CD1c-positive myeloid dendritic cell (primary cell): Measurements from ENCODE around the gene PARP2.
"Not testable (repeated sequence)": the region's sequence is repeated elsewhere in the genome, so short reads cannot be mapped to it uniquely, and the experiment has no call there.

ENCODE experiments used
- DNase-seq: peaks from one replicate; pipeline ENCODE4 v3.0.0-alpha.2; 2016; ENCODE audit errors: extremely low spot score

PARP2 gene, protein sequence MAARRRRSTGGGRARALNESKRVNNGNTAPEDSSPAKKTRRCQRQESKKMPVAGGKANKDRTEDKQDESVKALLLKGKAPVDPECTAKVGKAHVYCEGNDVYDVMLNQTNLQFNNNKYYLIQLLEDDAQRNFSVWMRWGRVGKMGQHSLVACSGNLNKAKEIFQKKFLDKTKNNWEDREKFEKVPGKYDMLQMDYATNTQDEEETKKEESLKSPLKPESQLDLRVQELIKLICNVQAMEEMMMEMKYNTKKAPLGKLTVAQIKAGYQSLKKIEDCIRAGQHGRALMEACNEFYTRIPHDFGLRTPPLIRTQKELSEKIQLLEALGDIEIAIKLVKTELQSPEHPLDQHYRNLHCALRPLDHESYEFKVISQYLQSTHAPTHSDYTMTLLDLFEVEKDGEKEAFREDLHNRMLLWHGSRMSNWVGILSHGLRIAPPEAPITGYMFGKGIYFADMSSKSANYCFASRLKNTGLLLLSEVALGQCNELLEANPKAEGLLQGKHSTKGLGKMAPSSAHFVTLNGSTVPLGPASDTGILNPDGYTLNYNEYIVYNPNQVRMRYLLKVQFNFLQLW

DNA sequence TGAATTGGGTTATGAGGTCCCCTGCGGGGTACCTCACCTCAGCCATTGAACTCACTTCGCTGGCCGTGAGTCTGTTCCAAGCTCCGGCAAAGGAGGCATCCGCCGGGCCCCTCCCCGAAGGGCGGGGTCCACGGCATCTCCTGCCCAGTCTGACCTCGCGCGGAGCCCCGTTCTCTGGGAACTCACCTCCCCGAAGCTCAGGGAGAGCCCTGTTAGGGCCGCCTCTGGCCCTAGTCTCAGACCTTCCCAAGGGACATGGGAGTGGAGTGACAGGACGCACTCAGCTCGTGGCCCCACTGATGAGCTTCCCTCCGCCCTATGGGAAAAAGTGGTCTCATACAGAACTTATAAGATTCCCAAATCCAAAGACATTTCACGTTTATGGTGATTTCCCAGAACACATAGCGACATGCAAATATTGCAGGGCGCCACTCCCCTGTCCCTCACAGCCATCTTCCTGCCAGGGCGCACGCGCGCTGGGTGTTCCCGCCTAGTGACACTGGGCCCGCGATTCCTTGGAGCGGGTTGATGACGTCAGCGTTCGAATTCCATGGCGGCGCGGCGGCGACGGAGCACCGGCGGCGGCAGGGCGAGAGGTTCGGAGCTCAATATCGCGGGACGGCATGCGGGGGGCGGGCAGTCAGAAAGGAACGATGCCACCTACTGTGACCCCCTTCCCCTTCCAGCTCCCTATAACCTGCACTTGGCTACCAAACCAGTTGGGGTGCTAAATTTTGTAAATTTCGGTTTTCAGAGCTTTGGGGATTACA, at the start of gene PARP2:
TSS of gene PARP2 (plus strand) at position 544 of the 770 bp plus-strand sequence. CDS start at position 551, 7 bp downstream.
- DNase-seq, result peak; percentile 99

DNA sequence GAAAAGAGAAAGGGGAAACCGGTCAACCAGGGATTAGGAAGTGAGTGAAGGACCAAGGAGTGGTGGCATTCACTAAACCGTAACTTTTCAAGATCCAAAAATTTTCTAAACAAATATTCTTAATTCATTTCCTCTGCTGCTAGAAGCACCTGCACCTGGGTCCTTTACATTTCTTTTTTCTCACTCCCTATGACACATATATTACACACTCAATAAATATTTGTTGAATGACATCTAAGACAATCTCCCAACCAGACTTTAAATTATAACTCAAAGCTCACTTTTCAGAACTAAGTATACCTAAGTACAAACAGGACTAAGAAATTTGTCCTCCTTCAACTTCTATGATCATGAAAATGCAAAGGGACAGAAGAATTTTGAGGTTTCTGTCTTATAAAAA, 48.8 kb upstream of the PARP2 start:
- no peak for DNase-seq

DNA sequence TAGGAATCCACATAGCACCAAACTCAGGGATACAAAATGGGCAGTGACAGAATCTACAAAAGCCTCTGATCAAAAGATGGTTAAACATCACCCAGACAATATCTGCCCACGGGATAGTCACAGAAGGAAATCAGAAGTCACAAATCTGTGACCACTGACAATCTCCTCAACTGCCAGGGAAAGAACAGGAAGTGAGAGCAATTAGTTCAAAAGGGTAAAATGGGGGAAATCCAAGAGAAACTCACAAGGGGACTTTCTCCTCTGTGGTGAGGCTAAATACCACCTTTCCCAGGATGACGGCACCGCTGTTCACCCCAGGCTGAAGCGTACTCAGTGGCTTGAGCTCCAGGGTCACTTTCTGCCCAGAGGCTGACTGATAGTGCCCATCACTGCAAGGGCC, 48.4 kb upstream of the PARP2 start:
- peak; percentile 67 for DNase-seq

DNA sequence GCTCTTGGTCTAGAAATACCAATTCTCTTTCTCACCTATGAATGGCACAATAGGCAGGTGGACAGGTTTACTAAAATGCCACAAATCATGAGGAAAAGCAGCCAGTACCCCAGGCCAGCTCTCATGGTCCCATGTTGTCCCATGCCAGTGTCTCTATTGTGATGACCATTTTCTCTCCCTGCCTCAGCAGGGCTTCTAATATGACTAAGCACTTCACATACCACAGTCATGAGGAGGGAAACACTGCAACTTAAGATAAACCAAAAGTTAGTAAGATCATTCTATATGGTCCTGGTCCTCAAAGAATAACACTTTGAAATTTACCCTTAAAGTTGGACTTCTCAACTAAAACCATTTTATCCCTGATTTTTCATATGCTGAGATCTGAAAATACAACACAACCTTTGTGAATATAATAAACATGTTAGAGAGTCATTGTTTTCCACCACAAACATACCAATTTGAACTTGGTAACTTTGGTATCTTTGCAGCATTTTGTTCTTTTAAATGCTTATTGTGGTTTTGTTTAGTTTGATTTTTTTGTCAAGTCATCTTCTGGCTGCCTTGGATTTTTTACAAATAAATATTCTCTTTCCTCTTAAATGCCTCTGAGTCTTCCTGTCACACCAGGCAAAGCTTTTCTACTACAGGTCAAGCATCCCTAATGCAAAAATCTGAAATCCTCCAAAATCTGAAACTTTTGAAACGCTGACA, 41.2 kb upstream of the PARP2 start:
- no peak for DNase-seq

DNA sequence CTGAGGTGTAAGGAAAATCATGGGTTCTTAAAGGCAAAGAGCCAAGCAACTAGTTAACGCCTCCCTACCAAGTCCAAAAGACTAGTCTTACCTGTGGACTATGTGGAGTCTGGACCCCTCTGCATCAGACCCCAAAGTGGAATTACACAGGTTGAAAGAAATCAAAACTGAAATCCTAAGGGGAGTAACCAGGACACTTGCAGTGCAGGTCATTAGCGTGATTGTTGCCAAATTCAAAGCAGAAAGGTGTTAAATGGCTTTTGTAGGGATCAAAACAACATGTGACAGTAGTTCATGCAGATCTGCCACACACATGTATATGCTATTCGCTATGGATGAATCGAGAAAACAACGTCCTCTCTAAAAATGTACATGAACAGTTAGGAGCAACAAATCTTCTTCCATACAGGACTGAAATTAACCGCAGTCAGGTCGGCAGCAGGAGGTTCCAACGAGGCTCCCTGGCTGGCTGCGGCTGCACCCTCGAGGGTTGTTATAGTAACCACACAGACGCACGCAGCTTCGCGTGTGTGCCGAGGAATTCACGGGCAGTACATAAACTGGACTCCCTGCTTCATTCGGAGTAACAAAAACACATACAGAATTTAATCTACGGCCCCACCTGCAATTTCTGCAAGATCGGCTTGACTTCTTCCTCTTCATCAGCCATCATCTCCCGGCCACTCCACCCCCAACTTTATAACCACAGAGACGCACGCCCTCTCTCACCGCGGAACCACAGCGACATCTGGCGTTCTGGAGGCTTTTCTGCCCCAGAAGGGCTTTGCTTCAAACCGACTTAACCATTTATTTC, 38.0 kb upstream of the PARP2 start, which contains the start of gene TTC5:
TSS of gene TTC5 (minus strand) at position 687 of the 814 bp plus-strand sequence. CDS start at position 673, 14 bp downstream.
- DNase-seq, result peak; percentile 94

DNA sequence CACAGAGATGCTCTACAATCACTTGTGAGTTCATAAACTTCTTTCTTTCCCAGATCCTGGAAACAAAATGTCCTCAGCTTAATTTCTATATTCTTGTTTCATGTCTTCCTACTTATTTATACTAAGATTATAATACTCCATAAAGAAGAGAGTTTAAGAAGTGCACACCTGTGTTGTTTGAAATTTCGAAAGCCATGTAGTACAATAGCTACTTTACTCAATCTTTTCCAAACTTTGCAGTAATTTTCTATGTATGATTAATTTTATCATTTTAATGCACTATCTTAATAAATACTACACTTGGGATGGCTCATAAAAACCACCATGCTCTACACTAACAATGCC, 37.4 kb upstream of the PARP2 start:
- DNase-seq, result no peak

DNA sequence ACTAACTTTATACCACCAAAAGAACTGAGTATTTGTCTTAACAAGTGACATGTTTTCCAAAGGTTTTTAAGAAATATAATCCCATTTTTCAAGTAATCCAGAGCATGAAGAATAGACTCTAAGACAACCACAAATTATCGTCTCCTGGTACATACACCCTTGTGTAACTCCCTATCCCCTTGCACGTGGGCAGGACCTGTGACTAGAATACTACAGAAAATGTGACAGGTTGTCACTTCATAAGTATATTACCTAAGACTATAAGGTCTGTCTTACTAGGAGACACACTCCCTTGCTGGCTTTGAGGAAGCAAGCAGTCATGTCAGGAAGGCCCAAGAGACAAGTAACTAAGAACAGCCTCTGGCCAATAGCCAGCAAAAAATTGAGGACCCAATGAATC, 29.4 kb upstream of the PARP2 start:
- DNase-seq, result no peak

DNA sequence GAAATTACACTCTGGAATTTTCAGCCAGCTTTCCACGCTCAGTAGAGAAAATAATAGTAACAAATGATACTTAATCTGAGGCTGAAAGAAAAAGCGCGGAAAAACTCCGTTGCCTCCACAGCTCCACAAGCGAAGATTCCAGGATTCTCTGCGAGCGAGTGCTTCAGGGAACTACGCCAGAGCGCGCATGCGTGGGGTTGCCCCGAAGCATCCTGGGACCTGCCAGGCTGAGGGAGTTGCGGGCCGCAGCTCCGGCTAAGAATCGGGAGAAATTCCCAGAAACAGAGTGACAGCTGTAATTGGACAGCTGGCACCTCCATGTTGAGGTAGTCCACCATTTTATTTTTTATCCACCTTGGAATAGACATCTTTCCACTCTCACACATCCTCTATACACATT, 25.7 kb upstream of the PARP2 start:
- no peak for DNase-seq

DNA sequence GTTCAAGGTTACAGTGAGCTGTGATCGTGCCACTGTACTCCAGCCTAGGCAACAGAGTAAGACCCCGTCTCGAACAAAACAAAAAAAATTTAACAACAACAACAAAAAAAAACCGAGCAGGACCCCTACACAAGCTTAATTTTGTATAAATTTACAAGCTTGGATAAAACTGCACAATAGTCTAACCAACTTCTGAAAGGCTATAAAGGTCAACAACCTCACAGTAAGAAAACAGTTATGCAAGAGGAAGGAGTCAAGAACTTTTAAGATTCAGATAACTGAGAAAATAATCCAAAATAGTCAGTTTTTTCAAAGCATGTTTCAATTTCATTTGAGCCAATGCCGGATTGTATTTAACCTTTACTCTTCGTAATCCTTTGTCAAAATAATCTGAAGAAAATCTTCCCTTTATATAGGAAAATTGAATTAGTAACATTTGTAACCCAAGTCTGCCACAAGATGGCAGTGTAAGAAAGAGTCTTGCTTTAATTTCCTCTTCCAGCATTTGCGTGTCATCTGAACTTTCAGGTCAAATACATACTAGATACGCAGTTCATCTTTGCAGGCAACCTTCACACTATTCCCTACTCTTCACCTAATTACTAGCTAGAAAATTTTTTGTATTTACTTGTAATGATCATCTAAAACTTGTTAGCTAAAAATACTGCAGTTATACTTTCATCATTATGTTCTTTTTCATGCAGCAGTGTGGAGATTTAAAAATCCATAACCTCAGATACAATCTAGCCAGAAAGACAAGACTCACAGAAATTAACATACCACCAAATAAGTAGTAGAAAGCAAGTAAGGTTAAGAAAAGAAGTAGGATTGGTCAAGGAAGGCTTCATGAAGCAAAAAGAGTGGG, 16.2 kb upstream of the PARP2 start:
- peak; percentile 84 for DNase-seq

DNA sequence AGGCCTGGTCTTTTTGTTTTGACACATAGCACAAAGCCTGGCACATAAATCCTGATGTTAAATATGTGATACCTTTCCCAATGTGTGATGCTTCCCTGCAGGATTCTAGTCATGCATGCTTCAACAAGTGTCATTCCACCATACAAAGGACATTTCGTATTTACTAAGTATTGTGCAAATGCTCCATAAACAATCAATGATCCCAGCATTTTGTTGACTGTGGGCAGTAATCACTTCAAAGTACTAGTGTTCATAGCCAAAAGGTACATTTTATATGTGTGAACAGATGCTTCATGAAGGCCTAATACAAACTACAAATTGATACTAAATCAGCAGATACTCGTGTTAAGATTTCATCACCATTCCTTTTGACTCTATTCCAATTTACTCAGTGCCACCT, 14.7 kb upstream of the PARP2 start:
- DNase-seq, result no peak

DNA sequence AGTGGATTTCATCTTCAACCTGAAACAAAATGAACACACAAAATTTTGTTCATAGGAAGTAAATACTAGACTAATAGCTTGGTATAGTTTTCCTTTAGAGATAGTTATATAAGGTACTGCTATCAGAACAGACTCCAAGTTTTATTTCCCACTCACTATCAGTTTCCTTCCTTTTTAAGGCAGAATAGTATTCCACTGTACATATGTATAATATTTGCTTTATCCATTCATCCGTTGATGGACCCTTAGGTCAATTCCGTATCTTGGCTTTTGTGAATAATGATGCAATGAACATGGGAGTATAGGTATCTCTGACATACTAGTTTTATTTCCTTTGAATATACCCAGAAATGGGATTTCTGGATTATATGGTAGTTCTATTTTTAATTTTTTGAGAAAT, 14.1 kb upstream of the PARP2 start:
- no peak for DNase-seq

DNA sequence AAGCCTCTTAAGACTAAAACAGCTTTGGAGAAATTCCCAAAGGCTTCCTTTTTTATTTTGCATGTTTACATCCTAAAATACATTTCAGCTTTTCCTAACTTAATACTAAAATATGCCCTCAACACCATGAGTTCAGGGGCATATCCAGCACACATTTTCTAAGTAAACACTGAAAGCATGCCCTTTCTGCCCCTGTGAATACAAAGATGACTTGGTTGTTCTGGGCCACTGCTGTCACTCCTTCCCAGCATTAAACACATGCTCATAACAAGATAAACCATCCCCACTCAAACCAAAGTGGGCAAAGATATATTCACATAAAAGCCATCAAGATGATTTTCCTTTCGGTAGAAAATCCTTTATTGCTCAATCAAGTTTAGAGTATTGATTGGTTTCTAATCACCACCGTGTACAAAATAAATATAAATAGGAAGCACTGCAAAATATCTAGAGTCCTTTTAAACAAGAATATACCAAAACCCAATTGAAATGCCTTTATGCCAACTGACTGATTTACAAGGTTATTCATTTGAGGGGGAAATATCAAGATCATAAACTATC, 12.3 kb upstream of the PARP2 start:
- DNase-seq, result no peak

DNA sequence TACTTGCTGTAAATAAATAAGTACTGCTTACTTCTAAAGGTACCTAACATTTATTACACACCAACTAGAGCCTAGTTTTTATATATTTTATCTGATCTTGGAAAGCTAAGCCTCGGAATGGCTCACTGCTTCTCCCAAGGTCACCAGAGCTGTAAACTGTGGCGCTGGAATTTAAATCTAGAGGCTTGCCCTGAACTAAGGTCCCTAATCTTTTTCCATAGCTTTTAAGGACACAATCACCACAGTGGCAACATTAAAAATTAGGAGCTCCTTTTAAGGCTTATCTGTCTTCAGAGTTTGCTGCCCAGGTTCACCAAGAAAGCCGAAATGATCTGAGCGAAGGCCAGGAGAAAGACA, 11.0 kb upstream of the PARP2 start:
- no peak for DNase-seq

DNA sequence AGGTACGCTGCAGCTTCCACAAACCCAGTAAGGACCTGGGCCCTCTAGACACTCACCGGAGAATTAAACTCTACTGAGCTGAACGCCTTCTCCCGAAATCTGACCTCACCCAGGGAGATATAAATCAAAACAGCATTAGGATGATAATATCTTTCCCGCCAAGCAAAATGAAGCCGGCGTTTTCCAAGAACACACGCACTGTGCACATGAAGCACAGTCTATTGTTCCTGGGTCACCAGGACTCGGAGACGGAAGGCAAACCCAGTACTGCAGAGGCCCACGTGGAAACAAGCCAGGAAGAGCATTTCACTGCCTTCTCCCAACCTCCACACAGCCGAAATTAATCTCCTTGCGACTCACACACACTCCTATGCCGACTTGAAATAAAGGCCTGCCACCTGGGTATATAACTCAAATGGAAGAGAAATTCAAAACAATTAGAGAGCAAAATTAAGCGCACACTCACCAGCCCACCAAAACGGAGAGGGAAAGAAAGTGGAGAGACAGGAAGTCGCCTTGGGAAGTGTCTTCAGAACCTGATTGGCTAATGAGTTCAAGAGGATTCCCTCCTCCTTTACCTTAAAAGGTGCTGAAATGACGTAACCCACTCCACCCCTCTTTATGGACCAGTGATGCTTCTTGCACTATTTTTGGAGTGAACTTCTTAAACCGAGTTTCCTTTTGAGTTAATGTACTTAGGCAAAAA, 10.5 kb upstream of the PARP2 start, which contains the start of gene CCNB1IP1:
TSS of gene CCNB1IP1 (minus strand) at position 492 of the 706 bp plus-strand sequence. CDS start 16,756 bp downstream, outside the sequence.
- peak; percentile 78 for DNase-seq

DNA sequence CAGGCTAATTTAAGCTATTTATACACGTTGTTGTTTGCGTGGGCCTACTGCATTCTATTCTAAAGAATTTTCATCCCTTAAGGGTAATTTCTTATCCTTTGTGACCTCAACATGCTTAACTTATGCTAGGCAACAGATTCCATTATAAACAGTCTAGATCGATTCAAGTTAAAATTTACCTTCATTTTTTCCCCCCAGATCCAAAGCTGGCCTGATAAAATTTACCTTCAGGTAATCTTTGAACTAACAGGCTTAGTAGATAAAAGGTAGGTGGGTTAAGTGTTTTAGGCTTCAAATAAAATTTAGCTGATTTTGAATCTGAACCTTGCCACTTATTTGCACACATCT, 10.0 kb upstream of the PARP2 start:
- DNase-seq, result no peak

DNA sequence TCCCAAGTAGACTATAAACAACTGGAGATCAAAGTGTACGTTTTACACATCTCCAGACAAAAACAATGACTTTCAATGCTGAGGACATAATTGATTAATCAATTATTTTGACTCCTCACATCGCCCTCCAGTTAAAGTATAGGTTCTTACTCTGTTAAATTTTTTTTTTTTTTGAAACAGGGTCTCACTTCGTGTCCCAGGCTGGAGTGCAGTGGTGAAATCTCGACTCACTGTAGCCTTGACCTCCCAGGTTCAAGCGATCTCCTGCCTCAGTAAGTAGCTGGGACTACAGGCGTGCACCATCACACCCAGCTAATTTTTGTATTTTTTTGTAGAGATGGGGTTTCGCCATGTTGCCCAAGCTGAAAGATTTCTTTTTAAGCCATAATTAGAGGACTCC, 9.4 kb upstream of the PARP2 start:
- no peak for DNase-seq

DNA sequence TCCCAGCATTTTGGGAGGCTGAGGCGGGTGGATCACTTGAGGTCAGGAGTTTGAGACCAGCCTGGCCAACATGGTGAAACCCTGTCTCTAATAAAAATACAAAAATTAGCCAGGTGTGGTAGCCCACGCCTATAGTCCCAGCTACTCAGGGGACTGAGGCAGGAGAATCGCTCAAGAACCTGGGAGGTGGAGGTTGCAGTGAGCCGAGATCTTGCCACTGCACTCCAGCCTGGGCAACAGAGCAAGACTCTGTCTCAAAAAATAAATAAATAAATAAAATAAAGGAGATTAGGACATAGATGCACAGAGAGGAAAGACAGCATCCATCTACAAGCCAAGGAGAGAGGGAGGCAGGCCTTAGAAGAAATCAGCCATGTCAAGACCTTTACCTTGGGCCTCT, 2.4 kb upstream of the PARP2 start:
- DNase-seq, result not testable (repeated sequence)

DNA sequence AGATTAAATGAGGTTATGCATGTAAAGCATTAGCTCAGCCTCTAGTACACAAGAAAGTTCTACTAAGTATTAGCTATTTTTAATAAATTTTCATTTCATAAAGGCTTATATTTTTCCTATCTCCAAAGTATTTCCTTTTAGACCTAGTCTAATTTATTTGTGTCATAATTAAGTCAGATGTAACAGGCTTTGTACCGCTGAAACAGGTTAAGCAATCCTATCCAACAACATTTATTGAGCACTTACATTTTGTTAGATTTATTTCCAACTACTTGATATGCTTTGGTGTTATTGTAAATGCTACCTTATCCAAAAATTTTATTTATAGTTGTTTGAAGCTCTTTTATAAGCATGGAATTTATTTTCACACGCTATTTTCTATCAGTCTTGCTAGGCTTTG, 1.8 kb upstream of the PARP2 start:
- no peak for DNase-seq

DNA sequence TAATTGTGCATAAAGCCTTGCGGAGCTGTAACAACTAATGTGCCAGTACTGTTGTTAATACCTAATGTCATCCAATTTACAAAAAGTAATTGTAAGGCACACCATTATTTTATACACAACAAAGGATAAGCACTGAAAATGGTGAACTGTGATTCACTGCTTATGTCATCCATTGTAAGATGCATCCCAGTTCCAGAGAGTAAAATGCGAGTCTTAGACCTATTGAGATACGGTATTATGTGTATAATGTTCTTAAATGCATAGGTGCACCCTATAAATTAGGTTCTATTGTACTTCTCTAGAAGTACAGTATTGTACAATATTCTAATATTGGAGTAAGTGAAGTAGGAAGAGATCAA, 406 bp downstream of the PARP2 start:
- no peak for DNase-seq
